GM19240 (cell line): ENCODE results near the gene PKHD1.
"Not testable (repeated sequence)": the region's sequence is repeated elsewhere in the genome, so short reads cannot be mapped to it uniquely, and the experiment has no call there.

Experiments used
- DNase-seq: peaks from one replicate; pipeline ENCODE4 v3.0.0; 2011; ENCODE audit warnings: low spot score; ENCODE audit not compliant: insufficient read length

The PKHD1 gene

DNA sequence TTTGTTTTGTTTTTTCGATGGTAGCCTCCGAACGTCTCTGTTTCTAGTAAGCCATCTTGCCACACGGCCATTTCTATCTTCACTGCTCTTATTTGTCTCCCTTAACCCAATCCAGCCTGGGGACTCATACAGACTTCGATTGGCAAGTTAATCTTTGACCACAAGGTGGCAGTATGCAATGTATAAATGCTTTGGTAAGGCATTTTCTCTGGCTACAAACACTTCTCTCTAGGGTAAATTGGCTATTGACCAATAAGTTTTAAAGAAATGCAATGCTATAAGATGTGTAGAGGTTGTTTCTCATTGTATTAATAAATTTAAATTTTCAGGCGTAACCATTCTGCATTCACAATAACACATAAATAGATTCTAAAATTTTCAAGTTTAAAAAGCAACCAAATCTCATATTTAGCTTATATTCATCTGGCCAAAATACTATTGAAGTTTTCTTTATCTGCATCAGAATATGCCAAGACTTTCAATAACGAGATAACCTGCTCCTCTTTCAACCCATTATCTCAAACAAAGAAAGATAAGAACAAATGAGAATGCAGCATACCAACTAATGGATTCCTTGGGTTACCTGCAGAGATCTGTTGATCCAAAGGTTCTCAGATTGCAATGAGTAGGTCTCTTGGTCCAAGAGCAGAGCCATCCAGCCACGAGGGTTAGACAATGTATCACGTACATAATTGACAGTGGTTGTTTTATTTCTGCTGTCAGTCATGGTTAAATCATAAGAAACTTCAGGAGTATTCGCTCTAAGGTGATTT, 231.9 kb downstream of the PKHD1 start:
- DNase-seq = peak; percentile 6

DNA sequence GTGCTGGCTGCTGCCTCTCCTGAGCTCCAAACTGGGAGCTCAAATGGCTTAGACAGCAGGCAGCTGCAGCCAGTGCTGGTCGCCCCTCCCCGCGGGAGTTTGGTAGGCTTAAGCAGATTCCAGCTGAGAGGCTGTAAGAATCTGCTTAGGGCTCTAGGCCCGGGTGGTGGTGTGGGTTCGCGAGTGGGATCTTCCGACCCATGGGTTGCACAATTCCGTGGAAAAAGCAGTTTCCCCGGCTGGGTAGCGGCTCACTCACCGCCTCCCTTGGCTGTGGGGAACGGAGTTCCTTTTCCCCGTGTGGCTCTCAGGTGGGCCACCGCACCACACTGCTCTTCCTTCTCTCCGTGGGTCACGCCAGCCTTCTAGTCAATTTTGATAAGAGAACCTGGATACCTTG, 232.5 kb downstream of the PKHD1 start:
- DNase-seq = no peak

DNA sequence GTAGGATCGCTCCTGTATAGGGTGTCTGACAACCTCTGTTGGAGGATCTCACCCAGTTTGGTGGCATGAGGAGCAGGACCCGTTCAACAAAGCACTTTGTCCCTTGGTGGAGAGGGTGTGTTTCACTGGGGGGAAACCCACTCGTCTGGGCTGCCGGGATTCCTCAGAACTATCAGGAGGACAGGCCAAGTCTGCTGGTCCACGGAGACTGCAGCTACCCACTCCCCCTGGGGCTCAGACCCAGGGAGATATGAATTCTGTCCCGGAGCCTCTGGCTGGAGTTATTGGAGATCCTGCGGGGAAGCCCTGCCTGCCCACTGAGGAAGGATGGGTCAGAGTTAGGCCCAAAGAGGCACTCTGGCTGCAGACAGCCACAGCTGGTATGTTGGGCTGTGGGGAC, 233.1 kb downstream of the PKHD1 start:
- DNase-seq = no peak

DNA sequence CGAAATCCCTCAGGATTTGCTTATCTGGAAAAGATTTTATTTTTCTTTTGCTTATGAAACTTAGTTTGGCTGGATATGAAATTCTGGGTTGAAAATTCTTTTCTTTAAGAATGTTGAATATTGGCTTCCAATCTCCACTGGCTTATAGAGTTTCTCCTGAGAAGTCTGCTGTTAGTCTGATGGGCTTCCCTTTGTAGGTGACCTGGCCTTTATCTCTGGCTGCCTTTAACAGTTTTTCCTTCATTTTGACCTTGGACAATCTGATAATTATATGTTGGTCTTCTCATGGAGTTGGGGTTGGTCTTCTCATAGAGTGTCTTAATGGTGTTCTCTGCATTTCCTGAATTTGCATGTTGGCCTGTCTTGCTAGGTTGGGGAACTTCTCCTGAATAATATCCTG, 234.3 kb downstream of the PKHD1 start:
- DNase-seq = not testable (repeated sequence)

DNA sequence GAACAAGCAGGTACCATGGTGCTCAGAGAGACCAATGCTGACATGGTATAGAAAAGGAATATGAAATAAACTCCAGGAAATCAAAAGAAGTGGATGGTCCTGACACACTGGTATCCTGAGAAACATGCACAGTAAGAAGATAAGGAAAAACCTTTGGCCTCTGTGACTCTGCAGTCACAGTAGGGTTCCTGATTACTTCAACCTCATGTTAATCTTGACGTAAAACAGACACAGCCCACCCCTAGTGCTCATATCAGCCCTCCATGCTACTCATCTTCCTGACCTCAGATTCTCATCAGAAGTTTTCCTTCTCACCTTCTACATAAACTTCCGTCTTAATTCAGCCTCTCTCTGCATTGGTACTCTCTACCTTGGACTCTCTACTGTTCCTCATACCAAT, 240.9 kb downstream of the PKHD1 start:
- no peak for DNase-seq

DNA sequence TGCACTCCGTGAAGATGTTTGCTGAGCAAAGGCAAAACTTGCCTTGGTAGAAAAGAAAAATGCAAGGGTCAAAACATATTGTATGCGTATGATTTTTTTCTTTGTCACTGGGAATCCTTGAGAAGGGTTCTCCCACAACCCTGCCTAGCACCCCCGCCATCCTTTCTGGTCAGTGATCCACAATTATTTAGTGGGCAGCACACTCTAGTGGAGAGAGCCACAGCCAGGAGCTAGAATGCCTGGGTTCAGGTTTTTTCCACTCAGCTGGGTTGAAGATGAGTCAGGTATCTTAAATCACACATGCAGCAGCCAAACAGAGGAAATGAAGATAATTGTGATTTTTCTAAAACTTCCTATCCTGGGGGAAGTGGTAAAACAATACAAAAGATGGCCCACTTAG, 243.1 kb downstream of the PKHD1 start:
- DNase-seq = no peak

DNA sequence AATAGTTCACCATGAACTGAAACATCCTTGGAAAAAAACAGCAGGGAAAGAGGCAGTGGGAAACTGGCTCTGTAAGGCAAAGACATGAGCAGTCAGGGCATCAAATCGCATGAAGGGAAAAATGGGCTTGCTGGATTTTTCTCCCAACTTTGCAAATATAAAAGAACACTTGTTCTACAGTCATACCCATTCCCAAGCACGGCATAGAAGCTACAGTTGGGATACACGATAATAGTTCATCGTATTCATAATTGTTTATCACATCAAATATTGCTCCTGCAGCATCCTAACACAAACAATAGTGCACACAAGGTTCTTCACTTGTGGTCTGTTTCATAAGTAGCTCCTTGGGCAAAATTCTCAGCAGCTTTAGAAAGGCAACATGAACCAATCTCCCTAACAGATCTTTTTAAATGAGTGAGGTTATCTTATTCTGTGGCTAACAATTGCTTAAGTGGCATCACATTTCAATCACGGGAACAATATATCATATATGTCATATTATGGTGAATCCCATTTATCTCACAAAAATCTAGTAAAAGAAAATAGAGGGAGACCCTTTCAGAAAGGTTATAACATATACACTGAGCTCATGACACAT, 243.9 kb downstream of the PKHD1 start:
- DNase-seq = no peak

DNA sequence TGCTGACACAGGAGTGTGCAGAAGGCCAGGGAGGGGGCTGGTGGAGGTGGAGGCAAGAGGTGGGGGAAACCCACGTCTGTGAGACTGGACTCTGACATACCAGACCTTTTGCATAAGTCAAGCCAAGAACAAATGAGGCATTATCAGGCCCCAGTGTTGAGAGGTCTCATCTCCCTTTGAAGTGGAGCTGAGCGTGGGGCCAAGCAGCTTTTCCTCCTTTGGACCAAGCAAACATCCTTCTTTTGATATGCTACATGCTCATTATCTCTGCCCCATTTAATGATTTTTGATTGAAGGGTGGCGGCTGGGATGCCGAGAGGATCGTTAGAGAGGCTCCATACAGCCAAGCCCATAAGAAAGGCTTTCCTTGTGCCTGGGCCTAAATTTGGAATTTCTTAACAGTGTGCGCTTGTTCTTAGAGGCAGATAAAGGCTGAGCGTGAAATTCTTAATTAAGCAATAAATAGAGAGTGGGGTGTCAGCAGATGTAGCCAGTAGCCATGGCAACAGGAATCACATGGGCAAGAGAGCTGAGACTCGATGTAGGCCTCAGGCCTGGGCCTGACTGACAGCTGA, 244.5 kb downstream of the PKHD1 start:
- no peak for DNase-seq

DNA sequence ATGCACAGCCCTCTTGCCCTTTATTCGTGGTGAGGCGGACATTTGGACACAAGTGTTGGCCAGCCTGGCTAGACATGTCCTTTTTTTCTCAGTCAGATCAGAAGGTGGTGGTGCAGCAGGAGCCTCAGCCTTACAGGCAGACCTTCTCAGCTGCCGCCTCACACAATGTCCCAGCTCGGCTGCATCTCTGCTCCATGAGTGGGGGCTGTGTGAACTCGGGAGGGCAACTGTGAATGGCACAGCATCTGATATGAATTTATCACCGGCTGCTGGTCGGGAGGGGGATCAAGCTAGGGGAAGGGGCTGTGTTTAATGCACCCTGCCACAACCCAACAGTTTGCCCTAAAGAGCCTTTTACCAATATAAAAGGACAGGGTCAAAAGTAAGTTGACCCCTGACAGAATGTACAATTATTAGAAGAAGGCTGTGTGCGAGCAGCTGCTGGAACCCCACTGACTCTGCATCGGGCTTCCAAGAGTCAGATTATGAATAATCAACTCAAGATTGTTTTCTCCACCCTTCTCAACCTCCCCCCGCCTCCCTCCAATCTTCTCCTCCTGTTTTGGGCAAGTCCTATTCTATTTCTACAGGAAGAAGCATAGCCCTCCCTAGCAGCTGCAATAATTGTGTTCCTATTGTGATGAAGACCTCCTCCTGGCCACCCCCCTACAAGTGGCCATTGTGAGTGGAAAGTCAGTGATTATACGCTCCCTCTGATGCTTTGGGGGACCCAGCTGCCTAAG, 245.2 kb downstream of the PKHD1 start:
- DNase-seq = no peak

DNA sequence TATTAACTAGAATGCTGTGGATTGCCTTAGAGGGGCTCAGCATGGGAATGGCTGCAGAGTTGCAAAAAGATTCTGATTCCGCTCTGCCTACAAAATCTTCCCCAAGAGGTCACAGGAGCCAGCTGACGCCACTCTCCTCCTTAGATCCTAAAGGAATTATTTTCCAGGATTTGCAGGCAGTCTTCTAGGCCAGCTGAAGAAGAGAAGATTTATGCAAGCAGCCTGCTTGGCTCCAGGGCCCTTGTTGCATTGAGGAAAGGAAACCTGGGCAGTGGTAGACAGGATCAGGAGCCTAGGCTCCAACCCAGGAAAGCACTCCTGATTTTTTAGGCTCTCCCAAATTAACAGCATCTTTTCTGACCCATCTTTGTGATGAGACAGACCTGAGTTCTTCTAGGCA, 245.8 kb downstream of the PKHD1 start:
- DNase-seq = no peak

DNA sequence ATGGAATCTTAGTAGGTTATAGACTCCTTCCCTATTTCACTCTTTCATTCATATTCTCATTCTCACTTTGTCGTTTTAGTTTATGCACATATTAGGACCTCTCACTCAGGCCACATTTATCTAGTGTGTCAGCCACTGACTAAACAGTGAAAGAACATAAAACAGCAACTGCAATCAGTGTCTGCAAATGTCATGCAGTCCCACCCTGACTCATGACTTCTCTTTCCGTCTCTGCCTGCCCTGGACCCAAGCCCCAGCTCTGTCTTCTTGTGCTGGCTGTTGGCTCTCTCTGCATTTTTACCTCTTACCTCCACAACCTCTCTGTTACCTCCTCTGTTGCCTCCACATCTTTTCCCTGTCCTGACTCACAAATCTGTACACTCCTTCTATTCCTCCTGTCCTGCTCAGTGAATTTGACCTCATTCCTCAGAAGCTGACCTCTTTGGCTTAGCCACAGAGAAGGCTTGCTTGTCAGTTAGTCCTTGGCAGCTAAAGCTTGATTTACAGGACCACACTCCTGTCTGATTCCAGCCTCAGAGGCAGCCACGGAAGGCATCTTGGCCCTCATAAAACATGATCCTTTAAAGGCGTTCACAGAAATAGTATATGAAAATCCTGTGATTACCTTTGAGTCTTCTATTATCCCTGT, 247.6 kb downstream of the PKHD1 start:
- DNase-seq = no peak

DNA sequence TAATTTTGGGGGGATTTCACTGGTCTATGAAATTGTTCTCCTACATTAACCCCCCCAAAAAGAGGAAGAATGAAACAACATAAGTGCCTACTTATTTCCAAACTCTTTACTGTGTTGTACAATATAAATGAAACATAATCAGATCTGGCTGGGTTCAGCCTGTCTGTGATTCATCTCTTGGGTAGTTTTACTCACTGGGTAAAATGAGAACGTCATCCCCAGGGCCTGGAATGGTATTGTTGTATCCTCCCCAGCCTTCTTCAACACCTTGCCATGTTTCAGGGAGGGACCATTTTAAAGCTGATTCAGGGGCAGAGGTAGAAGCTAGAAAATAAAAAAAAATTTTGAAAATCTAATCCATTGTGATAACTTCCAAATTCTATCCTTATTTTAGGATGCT, 256.7 kb downstream of the PKHD1 start:
- no peak for DNase-seq

DNA sequence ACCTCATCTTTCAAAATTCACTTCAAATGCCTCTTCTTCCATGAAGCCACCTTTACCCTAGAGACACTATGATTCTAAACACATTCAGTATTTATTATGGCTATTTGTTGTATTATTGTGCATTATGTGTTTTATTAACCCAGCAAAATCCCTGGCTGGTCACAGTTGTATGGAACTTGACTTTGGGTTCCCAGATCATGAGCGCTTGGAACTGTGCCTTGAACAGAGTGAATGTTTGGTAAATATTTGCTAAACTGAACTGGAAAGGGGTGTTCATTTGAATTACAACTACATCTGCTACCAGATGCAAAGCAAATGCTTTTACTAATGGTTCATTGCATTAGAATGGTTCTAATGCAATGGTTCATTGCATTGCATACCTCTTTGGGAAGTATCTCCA, 259.8 kb downstream of the PKHD1 start:
- DNase-seq = no peak

DNA sequence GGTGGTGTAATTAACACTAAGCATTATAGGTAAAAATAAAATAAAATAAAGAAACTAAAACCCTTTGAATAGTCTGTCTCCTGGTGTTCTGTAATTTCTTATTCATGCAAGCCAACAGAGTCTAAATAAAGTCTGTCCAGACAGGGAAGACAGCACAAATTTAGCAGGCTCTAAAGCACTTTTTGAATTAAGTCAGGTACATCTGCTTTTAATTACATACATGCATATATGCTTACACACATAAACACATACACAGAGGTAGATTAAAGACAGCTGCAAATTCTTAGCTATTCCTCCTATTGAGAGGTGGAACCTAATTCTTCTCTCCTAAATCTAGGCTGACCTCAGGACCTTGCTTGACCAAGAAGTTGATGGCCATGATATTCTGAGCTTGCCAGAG, 262.5 kb downstream of the PKHD1 start:
- DNase-seq = no peak

DNA sequence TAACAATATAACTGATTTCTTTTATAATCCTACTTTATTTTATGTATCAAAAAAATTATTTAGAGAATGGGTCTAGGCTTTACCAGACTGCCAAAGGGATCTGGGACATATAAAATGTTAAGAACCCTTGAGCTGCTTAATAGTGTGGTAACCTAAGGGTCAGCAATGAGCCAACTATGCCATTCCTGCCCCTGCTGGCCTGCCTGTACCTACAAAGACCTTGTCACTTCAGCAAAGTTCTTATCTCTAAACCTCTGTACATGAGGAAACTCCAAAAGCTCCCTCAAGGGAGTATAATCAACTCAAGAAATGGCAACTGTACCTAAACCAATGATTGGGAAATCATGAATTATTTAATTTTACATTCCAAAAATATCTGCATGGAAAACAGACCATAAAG, 266.9 kb downstream of the PKHD1 start:
- DNase-seq = no peak

DNA sequence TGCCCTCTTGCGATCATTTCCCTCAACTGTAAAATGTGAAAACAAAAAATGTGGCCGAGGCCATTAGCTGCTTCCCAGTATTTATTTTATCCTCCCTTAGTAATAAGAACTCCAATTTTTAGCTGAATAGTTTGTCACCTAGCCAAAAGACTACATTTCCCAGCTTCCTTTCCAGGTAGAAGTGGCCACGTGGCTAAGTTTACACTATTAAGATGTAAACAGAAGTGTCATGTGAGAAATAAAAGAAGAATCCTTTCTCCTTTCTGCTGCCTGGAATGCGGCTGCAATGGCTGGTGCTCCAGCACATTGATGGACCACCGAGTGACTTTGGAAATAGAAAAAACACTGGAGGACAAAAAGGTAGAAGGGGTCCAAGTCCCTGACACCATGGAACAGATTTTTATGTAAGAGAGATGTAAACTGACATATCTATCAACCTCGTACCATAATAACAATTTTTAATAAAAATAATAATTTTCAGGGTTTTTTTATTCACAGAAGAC, 268.8 kb downstream of the PKHD1 start:
- DNase-seq = no peak

DNA sequence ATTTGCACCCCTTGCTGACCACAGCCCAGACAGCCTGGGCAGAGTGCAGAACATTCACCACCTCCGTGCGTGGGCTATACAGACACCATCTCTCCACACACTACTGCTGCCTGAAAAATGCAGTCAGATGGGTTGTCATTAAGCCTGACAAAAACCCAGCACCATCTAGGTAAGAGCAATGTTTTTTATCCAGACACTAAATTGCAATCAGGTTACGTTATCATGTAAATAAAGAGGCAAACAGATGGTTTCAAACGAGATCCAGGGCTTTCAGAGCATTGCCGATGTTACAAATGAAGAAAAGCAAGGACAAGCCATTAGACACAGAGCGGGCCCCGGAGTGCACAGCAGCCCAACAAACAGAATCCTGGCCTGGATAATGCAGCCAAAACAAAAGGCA, 269.6 kb downstream of the PKHD1 start:
- no peak for DNase-seq

DNA sequence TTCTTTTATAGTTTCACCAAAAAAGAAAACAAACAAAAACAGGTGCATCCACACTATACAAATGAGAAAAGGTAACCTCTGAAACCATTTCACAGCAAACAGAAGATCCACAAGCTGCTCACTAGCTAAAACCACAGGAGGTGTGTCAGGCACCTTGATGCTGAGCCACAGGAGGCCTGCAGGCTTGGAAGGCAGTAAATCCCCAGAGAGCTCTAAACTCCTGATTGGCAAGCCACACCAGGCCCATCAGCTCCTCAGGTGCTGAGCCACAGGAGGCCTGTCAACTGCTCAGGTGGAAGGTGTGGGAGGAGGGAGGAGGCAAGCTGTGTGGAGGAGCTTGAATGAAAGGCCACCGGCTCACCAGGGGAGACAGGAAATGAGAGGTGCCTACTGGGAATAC, 273.0 kb downstream of the PKHD1 start:
- DNase-seq = no peak

DNA sequence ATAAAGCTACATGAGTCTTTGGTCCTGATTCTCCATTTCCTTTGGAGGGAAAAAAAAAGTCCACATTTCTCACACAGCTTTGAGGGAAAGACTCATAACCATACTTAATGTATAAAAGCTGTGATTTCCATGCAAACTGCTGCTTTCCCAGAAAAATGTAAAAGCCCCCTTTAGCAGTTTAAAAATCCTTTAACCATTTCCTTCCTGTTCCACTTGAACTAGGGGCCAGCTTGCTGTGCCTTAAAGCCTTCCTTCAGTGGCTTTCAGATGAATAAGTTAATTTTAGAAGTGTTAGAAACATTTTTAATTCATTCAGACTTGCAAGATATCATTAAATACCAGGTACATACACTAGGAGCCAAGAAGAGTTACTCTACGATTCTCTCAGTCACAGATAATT, 273.5 kb downstream of the PKHD1 start:
- no peak for DNase-seq

DNA sequence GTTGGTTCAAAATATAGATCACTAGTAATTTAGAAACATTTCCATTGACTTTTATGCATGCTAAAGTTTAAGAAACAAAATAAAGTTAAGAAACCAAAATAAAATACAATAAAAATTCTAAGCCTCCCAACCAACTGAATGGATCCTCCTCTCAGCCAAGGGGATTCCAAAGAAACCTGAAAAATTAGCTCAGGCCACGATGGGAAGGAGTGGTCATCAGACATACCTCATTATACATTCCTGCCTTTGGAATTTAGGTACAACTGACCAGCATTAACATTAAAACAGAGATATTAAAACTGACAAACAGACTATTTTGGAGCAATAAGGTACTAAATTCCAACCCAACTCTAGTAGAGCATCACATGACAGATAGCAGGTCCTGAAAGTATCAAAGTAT, 275.2 kb downstream of the PKHD1 start:
- DNase-seq = no peak

DNA sequence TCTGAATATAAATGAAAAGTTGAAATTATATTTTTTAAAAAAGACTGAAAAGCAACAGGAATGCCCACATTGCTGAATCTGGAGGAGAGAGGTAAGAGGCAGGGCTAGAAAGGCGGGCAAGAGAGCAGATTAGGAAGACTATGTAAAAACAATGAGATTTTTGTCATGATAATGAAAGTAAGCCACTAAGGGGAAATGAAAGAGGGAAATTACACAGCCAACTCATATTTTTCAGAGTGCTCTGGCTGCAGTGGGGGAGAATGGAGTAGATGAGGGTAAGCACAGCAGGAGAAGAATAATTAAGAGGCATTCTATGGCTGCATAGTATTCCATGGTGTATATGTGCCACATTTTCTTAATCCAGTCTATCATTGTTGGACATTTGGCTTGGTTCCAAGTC, 281.9 kb downstream of the PKHD1 start:
- DNase-seq = no peak

DNA sequence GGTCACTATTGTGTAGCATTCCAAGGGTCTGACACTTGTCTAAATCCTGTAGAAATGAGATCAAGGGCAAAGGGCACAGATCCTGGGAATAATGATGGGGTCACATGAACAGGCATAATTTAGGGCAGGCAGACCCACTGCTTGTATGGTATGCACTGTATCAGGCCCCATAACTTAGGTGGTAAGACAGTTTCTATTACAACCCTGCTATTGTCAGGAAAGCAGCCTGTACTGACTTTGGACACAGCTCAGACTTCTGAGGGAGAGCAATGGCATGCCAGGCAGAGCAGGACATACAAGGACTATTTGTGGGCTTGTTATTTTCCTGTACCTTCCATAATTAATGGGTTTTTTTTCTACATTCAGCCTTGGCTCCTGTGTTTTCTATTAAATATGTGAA, 286.8 kb downstream of the PKHD1 start:
- DNase-seq = no peak
